Measurements from ENCODE around the gene FPR1. TPM values are rescaled to one million over a fixed set of nuclear protein-coding genes. Genes with fewer than 3 reads are reported as not detected.
A peak's percentile ranks its signal among the peaks of the same experiment; 100 is the strongest.

The FPR1 gene
- total RNA-seq, 6 experiments from 2014 or later = 1.1 to 9.0 (median 5.2) TPM

- H3K36me3 ChIP-seq = no peaks in the 10 kb centered on the region
- peak overlapping the region in 1 of 3 donors; percentile 33 for H3K27ac ChIP-seq
- ATAC-seq (peak; percentile 29 to 67 (median 51)), DNase-seq (peak in 1 of 3 donors; percentile 35)
- 47% methylated on average over 6 of the region's 6 CpGs for WGBS (ENCODE audit: insufficient coverage, low coverage, low lambda C conversion rate, missing lambda C conversion rate)
- no peaks in the 10 kb centered on the region for H3K9me3 ChIP-seq
- H3K4me3 ChIP-seq = no peak overlapping the region
- no peak for TF ChIP-seq CTCF (IDR thresholded peaks at IDR 0.05)
- peak; percentile 27 for TF ChIP-seq POLR2A (IDR thresholded peaks at IDR 0.05)
- no peaks in the 10 kb centered on the region for H3K4me1 ChIP-seq
- no peaks in the 10 kb centered on the region for H3K27me3 ChIP-seq
- intact Hi-C loops (cut with DNase I) = no loop called here
Measured at GRCh38 chr19:51784922-51785690, 33.4 kb upstream of the FPR1 start.

- no peaks in the 10 kb centered on the region for H3K36me3 ChIP-seq
- TF ChIP-seq CTCF (IDR thresholded peaks at IDR 0.05) (no peak), POLR2A (IDR thresholded peaks at IDR 0.05) (no peak)
- intact Hi-C loops (cut with DNase I) = no loop called here
- no peak overlapping the region for H3K27ac ChIP-seq
- DNase-seq = no peak
- no peak for ATAC-seq
- 39% methylated on average over 6 of the region's 6 CpGs for WGBS (ENCODE audit: insufficient coverage, low coverage, low lambda C conversion rate, missing lambda C conversion rate)
- no peaks in the 10 kb centered on the region for H3K9me3 ChIP-seq
- H3K27me3 ChIP-seq = no peaks in the 10 kb centered on the region
- no peaks in the 10 kb centered on the region for H3K4me1 ChIP-seq
- no peak overlapping the region for H3K4me3 ChIP-seq
Measured at GRCh38 chr19:51784109-51784785, 32.6 kb upstream of the FPR1 start.

- Histone ChIP-seq H3K4me1 (no peaks in the 10 kb centered on the region), H3K27me3 (no peaks in the 10 kb centered on the region), H3K4me3 (no peak overlapping the region), H3K27ac (no peak overlapping the region), H3K9me3 (no peaks in the 10 kb centered on the region), H3K36me3 (no peaks in the 10 kb centered on the region)
- WGBS (ENCODE audit: insufficient coverage, low coverage, low lambda C conversion rate, missing lambda C conversion rate) = 33% methylated on average over 3 of the region's 3 CpGs
- TF ChIP-seq CTCF (IDR thresholded peaks at IDR 0.05) (peak in 1 of 4 donors; percentile 4), POLR2A (IDR thresholded peaks at IDR 0.05) (no peak)
- intact Hi-C loops (cut with DNase I) = no loop called here
- DNase-seq (no peak), ATAC-seq (peak in 2 of 4 donors; percentile 50 to 57)
Measured at GRCh38 chr19:51783372-51783771, 31.7 kb upstream of the FPR1 start.

GRCh38 chr19:51781999-51782398 is 30.3 kb upstream of the FPR1 start:
- ATAC-seq (no peak), DNase-seq (no peak)
- TF ChIP-seq CTCF (IDR thresholded peaks at IDR 0.05) (no peak), POLR2A (IDR thresholded peaks at IDR 0.05) (no peak)
- peaks cover 0 to 3% (median 0%) of the 10 kb centered on the region in 4 donors for H3K4me1 ChIP-seq
- H3K27ac ChIP-seq = no peak overlapping the region
- H3K27me3 ChIP-seq = no peaks in the 10 kb centered on the region
- no peaks in the 10 kb centered on the region for H3K9me3 ChIP-seq
- no peak overlapping the region for H3K4me3 ChIP-seq
- 32% methylated on average over 3 of the region's 3 CpGs for WGBS (ENCODE audit: insufficient coverage, low coverage, low lambda C conversion rate, missing lambda C conversion rate)
- intact Hi-C loops (cut with DNase I) = no loop called here
- H3K36me3 ChIP-seq = no peaks in the 10 kb centered on the region
